ENCODE data around the gene PHLPP2.

DNA sequence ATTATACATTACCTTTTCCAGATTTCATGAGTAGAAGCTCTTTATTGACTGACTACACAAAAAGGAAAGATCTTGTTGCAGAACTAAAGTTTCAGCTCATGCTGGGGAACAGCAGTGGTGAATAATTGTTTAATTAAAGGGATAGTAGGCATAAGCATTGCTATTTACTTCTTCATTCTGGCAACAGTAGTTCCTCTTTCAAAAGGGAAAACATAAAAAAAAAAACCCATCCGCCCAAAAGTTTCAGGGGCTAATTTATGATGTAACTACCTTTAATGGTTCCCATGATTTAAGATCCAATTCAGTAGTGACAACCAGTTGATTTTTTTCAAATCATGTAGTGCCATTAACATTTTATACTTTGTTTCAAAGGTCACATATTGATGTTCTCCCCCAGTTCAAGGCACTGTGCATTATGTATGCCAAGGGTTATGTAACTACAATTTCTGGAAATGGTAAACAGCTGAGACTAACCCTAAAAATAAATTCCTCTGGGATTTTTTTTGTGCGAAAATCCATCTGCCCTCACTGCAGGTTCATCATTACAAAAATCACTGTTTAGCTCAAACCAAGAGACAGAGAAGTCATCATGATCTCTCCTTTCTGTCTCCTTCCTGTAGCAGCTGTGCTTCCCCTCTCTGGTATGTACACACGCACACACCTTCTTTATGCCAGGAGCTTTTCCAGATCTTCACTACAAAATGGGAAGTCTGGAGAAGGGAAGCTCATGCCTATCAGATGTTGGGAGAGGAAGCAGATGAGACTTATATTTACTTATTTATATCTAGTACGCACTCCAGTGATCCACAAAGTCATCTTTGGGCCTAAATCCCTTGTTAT lies 2.2 kb upstream of the PHLPP2 start:
- TF ChIP-seq, protein P1, sequence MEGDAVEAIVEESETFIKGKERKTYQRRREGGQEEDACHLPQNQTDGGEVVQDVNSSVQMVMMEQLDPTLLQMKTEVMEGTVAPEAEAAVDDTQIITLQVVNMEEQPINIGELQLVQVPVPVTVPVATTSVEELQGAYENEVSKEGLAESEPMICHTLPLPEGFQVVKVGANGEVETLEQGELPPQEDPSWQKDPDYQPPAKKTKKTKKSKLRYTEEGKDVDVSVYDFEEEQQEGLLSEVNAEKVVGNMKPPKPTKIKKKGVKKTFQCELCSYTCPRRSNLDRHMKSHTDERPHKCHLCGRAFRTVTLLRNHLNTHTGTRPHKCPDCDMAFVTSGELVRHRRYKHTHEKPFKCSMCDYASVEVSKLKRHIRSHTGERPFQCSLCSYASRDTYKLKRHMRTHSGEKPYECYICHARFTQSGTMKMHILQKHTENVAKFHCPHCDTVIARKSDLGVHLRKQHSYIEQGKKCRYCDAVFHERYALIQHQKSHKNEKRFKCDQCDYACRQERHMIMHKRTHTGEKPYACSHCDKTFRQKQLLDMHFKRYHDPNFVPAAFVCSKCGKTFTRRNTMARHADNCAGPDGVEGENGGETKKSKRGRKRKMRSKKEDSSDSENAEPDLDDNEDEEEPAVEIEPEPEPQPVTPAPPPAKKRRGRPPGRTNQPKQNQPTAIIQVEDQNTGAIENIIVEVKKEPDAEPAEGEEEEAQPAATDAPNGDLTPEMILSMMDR (IDR thresholded peaks at IDR 0.05) = no peak
- no peak for TF ChIP-seq POLR2A (IDR thresholded peaks at IDR 0.05)

Measured in esophagus squamous epithelium (tissue), 4 donors.